ENCODE results near the gene IGFBP2. TPM values are rescaled to one million over a fixed set of nuclear protein-coding genes. Genes with fewer than 3 reads are reported as not detected.

The IGFBP2 gene
- polyA plus RNA-seq, 1 donor (not counting 4 experiments of a cell fraction or from before 2014, with no cell fraction given), result 10.2 TPM

- DNase-seq (ENCODE audit: low read depth, low spot score) (no peak), FAIRE-seq (no peak)
- no peaks in the 10 kb centered on the region for H3K36me3 ChIP-seq (ENCODE audit: control insufficient read depth in 2 of 2, extremely low read depth in 1 of 2, insufficient read depth in 2 of 2, low read length in 2 of 2)
- no peak overlapping the region for H2AFZ ChIP-seq (ENCODE audit: control insufficient read depth, low read length)
- peak overlapping the region; percentile 31 for H3K27ac ChIP-seq (ENCODE audit: control insufficient read depth, insufficient read depth, low read length)
- no peaks in the 10 kb centered on the region for H4K20me1 ChIP-seq (ENCODE audit: control insufficient read depth, extremely low read depth, insufficient read depth, low read length)
- dilution Hi-C loops (cut with MboI; ENCODE audit: extremely low pct_ligation_motif_present, low sequenced_read_pairs), result loop anchor here (10.0 kb wide), 1 partner anchor 144 kb away; no protein-coding TSS in a partner anchor
- H3K4me1 ChIP-seq (ENCODE audit: control insufficient read depth, extremely low read depth, insufficient read depth, low read length), result peaks cover 17% of the 10 kb centered on the region
- H3K79me2 ChIP-seq (ENCODE audit: control insufficient read depth, insufficient read depth, low read length), result no peaks in the 10 kb centered on the region
- no peak for TF ChIP-seq CTCF (optimal IDR thresholded peaks at IDR 0.05 in 1 of 3, IDR thresholded peaks at IDR 0.05 in 1 of 3, conservative IDR thresholded peaks at IDR 0.05 in 1 of 3; ENCODE audit: extremely low read depth in 1 of 3, insufficient read depth in 2 of 3, low read length in 3 of 3)
- TF ChIP-seq EZH2 (IDR thresholded peaks at IDR 0.05; ENCODE audit: low read length), result no peak
- peak overlapping the region in 1 of 3 experiments; percentile 10 for H3K4me3 ChIP-seq (ENCODE audit: control insufficient read depth in 2 of 3, extremely low read depth in 1 of 3, insufficient read depth in 2 of 3, low read depth in 1 of 3, low read length in 3 of 3)
- no peaks in the 10 kb centered on the region for H3K9me1 ChIP-seq (ENCODE audit: control insufficient read depth, extremely low read depth, insufficient read depth, low read length)
- peaks cover 3% of the 10 kb centered on the region for H3K27me3 ChIP-seq (ENCODE audit: control insufficient read depth, extremely low read depth, insufficient read depth, low read length)
- no peaks in the 10 kb centered on the region for H3K9me3 ChIP-seq (ENCODE audit: control insufficient read depth, low read depth, low read length)
- peak overlapping the region; percentile 33 for H3K4me2 ChIP-seq (ENCODE audit: control insufficient read depth, extremely low read depth, insufficient read depth, low read depth, low read length)
- H3K9ac ChIP-seq (ENCODE audit: control insufficient read depth, extremely low read depth, insufficient read depth, low read length), result no peak overlapping the region
These were observed 25.5 kb downstream of the IGFBP2 start for GRCh38 chr2:216658757-216659156.

GRCh38 chr2:216659276-216659675, 26.1 kb downstream of the IGFBP2 start:
- dilution Hi-C loops (cut with MboI; ENCODE audit: extremely low pct_ligation_motif_present, low sequenced_read_pairs), result loop anchor here (10.0 kb wide), 1 partner anchor 144 kb away; no protein-coding TSS in a partner anchor
- H3K4me1 ChIP-seq (ENCODE audit: control insufficient read depth, extremely low read depth, insufficient read depth, low read length), result peaks cover 17% of the 10 kb centered on the region
- FAIRE-seq (peak; percentile 94), DNase-seq (ENCODE audit: low read depth, low spot score) (no peak)
- H3K79me2 ChIP-seq (ENCODE audit: control insufficient read depth, insufficient read depth, low read length), result no peaks in the 10 kb centered on the region
- H3K9ac ChIP-seq (ENCODE audit: control insufficient read depth, extremely low read depth, insufficient read depth, low read length), result peak overlapping the region; percentile 13
- H3K4me3 ChIP-seq (ENCODE audit: control insufficient read depth in 2 of 3, extremely low read depth in 1 of 3, insufficient read depth in 2 of 3, low read depth in 1 of 3, low read length in 3 of 3), result peak overlapping the region in 1 of 3 experiments; percentile 10
- H3K36me3 ChIP-seq (ENCODE audit: control insufficient read depth in 2 of 2, extremely low read depth in 1 of 2, insufficient read depth in 2 of 2, low read length in 2 of 2), result no peaks in the 10 kb centered on the region
- peak overlapping the region; percentile 83 for H2AFZ ChIP-seq (ENCODE audit: control insufficient read depth, low read length)
- no peaks in the 10 kb centered on the region for H3K9me3 ChIP-seq (ENCODE audit: control insufficient read depth, low read depth, low read length)
- H3K27ac ChIP-seq (ENCODE audit: control insufficient read depth, insufficient read depth, low read length), result peak overlapping the region; percentile 31
- no peaks in the 10 kb centered on the region for H3K9me1 ChIP-seq (ENCODE audit: control insufficient read depth, extremely low read depth, insufficient read depth, low read length)
- H3K27me3 ChIP-seq (ENCODE audit: control insufficient read depth, extremely low read depth, insufficient read depth, low read length), result peaks cover 3% of the 10 kb centered on the region
- no peaks in the 10 kb centered on the region for H4K20me1 ChIP-seq (ENCODE audit: control insufficient read depth, extremely low read depth, insufficient read depth, low read length)
- H3K4me2 ChIP-seq (ENCODE audit: control insufficient read depth, extremely low read depth, insufficient read depth, low read depth, low read length), result peak overlapping the region; percentile 33
- TF ChIP-seq EZH2 (IDR thresholded peaks at IDR 0.05; ENCODE audit: low read length) (no peak), CTCF (optimal IDR thresholded peaks at IDR 0.05 in 1 of 3, IDR thresholded peaks at IDR 0.05 in 1 of 3, conservative IDR thresholded peaks at IDR 0.05 in 1 of 3; ENCODE audit: extremely low read depth in 1 of 3, insufficient read depth in 2 of 3, low read length in 3 of 3) (no peak)

Data from keratinocyte (primary cell).